HEK293 (cell line): ENCODE results near the gene LRRN2.

Experiments
- CTCF ChIA-PET: fragments of 350-600 bp; formaldehyde crosslinking; extraction: SDS; loops from one replicate; lab custom pipeline; 2021; ENCODE audit warnings: antibody characterized with exemption; lab: Yijun Ruan, JAX
- POLR2A ChIA-PET: fragments of 300-600 bp; formaldehyde crosslinking; extraction: SDS; loops from one replicate; lab custom pipeline; 2020; ENCODE audit warnings: antibody characterized with exemption, inconsistent platforms; lab: Yijun Ruan, JAX
- H3K27ac ChIP-seq: fragments of 200-500 bp; sonication (Bioruptor generic); 2 replicates; pipeline ENCODE4 v1.5.1; 2014; ENCODE audit warnings: low read depth, low read length, control low read depth, inconsistent platforms; ENCODE audit errors: extremely low read depth
- H3K36me3 ChIP-seq, 2 experiments: fragments of 200-500 bp in 1 of 2; sonication (Bioruptor generic) in 1 of 2; 1 replicate in 1 of 2; 2 replicates in 1 of 2; pipeline ENCODE4 v1.5.1; 2014 to 2017; ENCODE audit warnings: inconsistent platforms in 2 of 2, low read length in 2 of 2; ENCODE audit not compliant: control insufficient read depth in 2 of 2, insufficient read depth in 1 of 2
- H3K4me1 ChIP-seq: fragments of 200-500 bp; sonication (Bioruptor generic); 2 replicates; pipeline ENCODE4 v1.5.1; 2014; ENCODE audit warnings: mild to moderate bottlenecking, low read length, inconsistent platforms; ENCODE audit not compliant: control insufficient read depth, insufficient read depth
- H3K4me3 ChIP-seq: 2 replicates; pipeline ENCODE4 v1.5.1; 2011; ENCODE audit warnings: low read depth, mild to moderate bottlenecking, control low read depth, low read length, moderate library complexity
- H3K9me3 ChIP-seq: fragments of 200-500 bp; sonication (Bioruptor generic); 2 replicates; pipeline ENCODE4 v1.5.1; 2014; ENCODE audit warnings: low read depth, low read length, inconsistent platforms; ENCODE audit not compliant: control insufficient read depth, insufficient read depth
- EGR2 ChIP-seq: fragments of 450-650 bp; formaldehyde crosslinking; IDR thresholded peaks from 2 replicates; pipeline ENCODE4 v1.5.1; 2016; ENCODE audit warnings: low read depth, missing biosample characterization, missing genetic modification characterization
- GLI2 ChIP-seq: fragments of 450-650 bp; formaldehyde crosslinking; IDR thresholded peaks from 2 replicates; pipeline ENCODE4; 2017; ENCODE audit warnings: missing biosample characterization, missing genetic modification characterization, low read depth, borderline replicate concordance
- GLI4 ChIP-seq: fragments of 450-650 bp; formaldehyde crosslinking; IDR thresholded peaks from 2 replicates; pipeline ENCODE4 v1.5.1; 2016; ENCODE audit warnings: missing biosample characterization, missing genetic modification characterization
- GLIS1 ChIP-seq: fragments of 450-650 bp; formaldehyde crosslinking; IDR thresholded peaks from 2 replicates; pipeline ENCODE4 v1.5.1; 2016; ENCODE audit warnings: missing biosample characterization, missing genetic modification characterization
- HOXA7 ChIP-seq: sonication (generic); formaldehyde crosslinking; IDR thresholded peaks from 2 replicates; pipeline ENCODE4 v1.8.1; 2022; ENCODE audit warnings: missing genetic modification reagents, borderline replicate concordance
- PATZ1 ChIP-seq: fragments of 450-650 bp; formaldehyde crosslinking; IDR thresholded peaks from 2 replicates; pipeline ENCODE4 v1.5.1; 2016; ENCODE audit warnings: missing biosample characterization, missing genetic modification characterization
- REPIN1 ChIP-seq: fragments of 450-650 bp; formaldehyde crosslinking; IDR thresholded peaks from 2 replicates; pipeline ENCODE4 v1.5.1; 2017; ENCODE audit warnings: missing biosample characterization, missing genetic modification characterization, low read depth
- SCRT2 ChIP-seq: fragments of 450-650 bp; formaldehyde crosslinking; IDR thresholded peaks from 2 replicates; pipeline ENCODE4 v1.5.1; 2016; ENCODE audit warnings: missing biosample characterization, missing genetic modification characterization
- ZFHX2 ChIP-seq: fragments of 450-650 bp; formaldehyde crosslinking; conservative IDR thresholded peaks from 2 replicates; pipeline ENCODE4 v1.5.1; 2016; ENCODE audit warnings: missing biosample characterization, missing genetic modification characterization
- ZNF132 ChIP-seq: fragments of 450-650 bp; formaldehyde crosslinking; IDR thresholded peaks from 2 replicates; pipeline ENCODE4 v1.5.1; 2017; ENCODE audit warnings: missing biosample characterization, missing genetic modification characterization, borderline replicate concordance
- ZNF140 ChIP-seq: fragments of 450-650 bp; formaldehyde crosslinking; IDR thresholded peaks from 2 replicates; pipeline ENCODE4 v1.5.1; 2016; ENCODE audit warnings: missing biosample characterization, missing genetic modification characterization
- ZNF155 ChIP-seq: fragments of 450-650 bp; formaldehyde crosslinking; IDR thresholded peaks from 2 replicates; pipeline ENCODE4 v1.5.1; 2016; ENCODE audit warnings: missing biosample characterization, missing genetic modification characterization
- ZNF221 ChIP-seq: fragments of 450-650 bp; formaldehyde crosslinking; IDR thresholded peaks from 2 replicates; pipeline ENCODE4 v1.5.1; 2017; ENCODE audit warnings: missing biosample characterization, missing genetic modification characterization, borderline replicate concordance
- ZNF26 ChIP-seq: fragments of 450-650 bp; formaldehyde crosslinking; IDR thresholded peaks from 2 replicates; pipeline ENCODE4 v1.5.1; 2016; ENCODE audit warnings: missing biosample characterization, missing genetic modification characterization
- ZNF302 ChIP-seq: fragments of 450-650 bp; formaldehyde crosslinking; IDR thresholded peaks from 2 replicates; pipeline ENCODE4 v1.5.1; 2016; ENCODE audit warnings: missing biosample characterization, missing genetic modification characterization, low read depth
- ZNF510 ChIP-seq: fragments of 450-650 bp; formaldehyde crosslinking; IDR thresholded peaks from 2 replicates; pipeline ENCODE4 v1.5.1; 2018; ENCODE audit warnings: mild to moderate bottlenecking, missing genetic modification characterization, missing biosample characterization; ENCODE audit not compliant: insufficient replicate concordance
- ZNF560 ChIP-seq: fragments of 450-650 bp; formaldehyde crosslinking; IDR thresholded peaks from 2 replicates; pipeline ENCODE4 v1.5.1; 2017; ENCODE audit warnings: missing biosample characterization, missing genetic modification characterization, borderline replicate concordance
- ZNF664 ChIP-seq: fragments of 450-650 bp; formaldehyde crosslinking; IDR thresholded peaks from 2 replicates; pipeline ENCODE4 v1.5.1; 2016; ENCODE audit warnings: missing biosample characterization, missing genetic modification characterization
- TF ChIP-seq, protein P1 (sequence below): fragments of 450-650 bp; formaldehyde crosslinking; IDR thresholded peaks from 2 replicates; pipeline ENCODE4 v1.5.1; 2016; ENCODE audit warnings: missing biosample characterization, missing genetic modification characterization

Gene LRRN2

DNA sequence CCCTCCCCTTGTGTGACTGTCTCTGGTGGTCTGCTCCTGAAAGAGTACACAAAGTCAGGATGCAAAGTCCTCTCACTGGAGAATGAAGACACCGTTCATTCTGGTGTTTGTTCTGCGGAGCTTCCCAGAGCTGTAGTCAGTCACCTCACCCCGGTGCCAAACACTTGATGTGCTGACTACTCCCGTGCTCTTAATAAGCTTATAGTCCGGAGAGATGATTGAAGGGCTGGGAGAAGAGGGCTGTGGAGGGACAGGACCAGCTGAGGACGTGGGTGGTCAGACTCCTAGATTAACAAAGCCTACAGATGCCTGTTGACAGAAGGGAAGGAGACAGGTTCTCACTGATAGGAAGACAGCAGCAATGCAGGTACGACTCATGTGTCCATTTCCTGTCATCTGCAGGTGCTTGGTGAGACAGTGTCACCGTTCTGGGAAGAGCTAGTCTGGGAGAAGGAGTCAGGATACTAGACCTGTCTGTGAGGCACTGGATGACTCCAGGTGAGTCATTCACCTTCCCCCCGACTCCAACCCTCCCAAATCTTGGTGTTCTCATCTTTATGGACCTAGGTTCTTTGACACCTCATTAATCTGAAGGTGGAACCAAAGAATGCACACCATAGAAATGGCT is 40.4 kb upstream of the LRRN2 start:
- Histone ChIP-seq H3K36me3 (no peaks in the 10 kb centered on the region), H3K27ac (no peak overlapping the region), H3K4me1 (no peaks in the 10 kb centered on the region; the same call in 1 of the 2 replicates), H3K9me3 (no peaks in the 10 kb centered on the region), H3K4me3 (no peak overlapping the region)
- ChIA-PET CTCF (interaction anchor here (1.2 to 3.4 kb wide), 4 partner anchors 21 to 82 kb away, joined by 3 to 14 read pairs (median 8); no protein-coding TSS in a partner anchor), POLR2A (no interaction called here)
- TF ChIP-seq ZNF560 (no peak), ZNF155 (tag by site-specific recombination) (no peak), SCRT2 (0 out of 2 replicates have a peak, but pooled peaks have one; percentile 54), REPIN1 (tag by site-specific recombination) (no peak), ZNF26 (no peak), ZNF221 (no peak), ZNF664 (tag by site-specific recombination) (no peak), ZNF140 (tag by site-specific recombination) (no peak), PATZ1 (tag by site-specific recombination) (0 out of 2 replicates have a peak, but pooled peaks have one; percentile 1), ZNF132 (tag by site-specific recombination) (no peak), GLI4 (no peak), ZNF510 (no peak)

DNA sequence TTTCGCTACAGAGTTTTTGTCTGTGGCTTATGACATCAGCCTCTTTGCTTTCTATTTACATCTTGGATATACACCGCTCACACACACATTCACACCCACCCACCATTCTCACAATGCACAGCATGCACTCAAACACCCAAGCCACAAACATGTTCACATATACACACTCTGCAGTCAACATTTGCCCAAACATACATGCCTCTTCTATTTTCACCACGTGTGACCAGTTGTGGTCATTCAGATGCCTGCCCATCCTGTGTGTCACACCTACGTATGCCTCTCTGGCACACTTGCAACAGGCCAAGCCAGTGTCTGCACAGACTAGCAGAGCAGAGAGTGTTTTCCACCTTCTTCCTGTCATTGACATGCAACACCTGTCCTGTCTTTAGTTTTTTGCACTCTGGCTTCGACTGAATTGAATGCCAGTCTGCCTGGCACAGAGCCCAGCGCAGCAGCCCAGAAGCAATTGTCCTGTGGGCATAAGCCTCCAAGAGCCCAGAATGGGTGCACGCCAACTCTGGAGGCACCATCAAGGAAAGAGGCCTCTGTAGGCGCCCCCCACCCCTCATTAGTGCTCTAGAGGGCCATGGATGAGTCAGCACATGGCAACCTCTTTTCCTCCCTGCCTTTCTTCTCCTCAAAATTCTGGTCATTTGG is 37.7 kb upstream of the LRRN2 start:
- CTCF ChIA-PET = no interaction called here
- no peak for TF ChIP-seq HOXA7 (CRISPR knock-in tag)
- TF ChIP-seq EGR2 (tag by site-specific recombination) = peak; percentile 45; the same call in 1 of the 2 replicates
- TF ChIP-seq, protein P1, sequence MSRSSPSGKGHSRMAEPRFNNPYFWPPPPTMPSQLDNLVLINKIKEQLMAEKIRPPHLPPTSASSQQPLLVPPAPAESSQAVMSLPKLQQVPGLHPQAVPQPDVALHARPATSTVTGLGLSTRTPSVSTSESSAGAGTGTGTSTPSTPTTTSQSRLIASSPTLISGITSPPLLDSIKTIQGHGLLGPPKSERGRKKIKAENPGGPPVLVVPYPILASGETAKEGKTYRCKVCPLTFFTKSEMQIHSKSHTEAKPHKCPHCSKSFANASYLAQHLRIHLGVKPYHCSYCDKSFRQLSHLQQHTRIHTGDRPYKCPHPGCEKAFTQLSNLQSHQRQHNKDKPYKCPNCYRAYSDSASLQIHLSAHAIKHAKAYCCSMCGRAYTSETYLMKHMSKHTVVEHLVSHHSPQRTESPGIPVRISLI (tag by site-specific recombination) = no peak
- no peak for TF ChIP-seq GLI2 (tag by site-specific recombination)
- no peak for TF ChIP-seq ZNF302 (tag by site-specific recombination)
- TF ChIP-seq ZFHX2 (tag by site-specific recombination) = peak; percentile 89
- TF ChIP-seq GLIS1 (tag by site-specific recombination) = no peak
- no peaks in the 10 kb centered on the region for H3K4me1 ChIP-seq
- POLR2A ChIA-PET = no interaction called here
- no peak overlapping the region for H3K27ac ChIP-seq
- no peaks in the 10 kb centered on the region for H3K36me3 ChIP-seq
- no peak overlapping the region for H3K4me3 ChIP-seq
- no peaks in the 10 kb centered on the region for H3K9me3 ChIP-seq
